PC-9 (cell line): ENCODE data around the gene RBFOX2. TPM values are rescaled to one million over a fixed set of nuclear protein-coding genes. Genes with fewer than 3 reads are reported as not detected.

Experiments
- BruUV-seq: library from RNA; stranded (reverse); fragments of 400-500 nt; replicated peaks from 2 replicates; lab custom pipeline; 2021; lab: Mats Ljungman, UMichigan
- CTCF ChIA-PET: fragments of 300-600 bp; sonication (Branson Sonifier 250); formaldehyde crosslinking; loops from one replicate; lab custom pipeline; 2022; ENCODE audit warnings: antibody characterized with exemption; lab: Charles Lee
- POLR2A ChIA-PET: fragments of 300-600 bp; sonication (Branson Sonifier 250); formaldehyde crosslinking; loops from one replicate; lab custom pipeline; 2022; ENCODE audit warnings: antibody characterized with exemption; ENCODE audit not compliant: unreplicated experiment; lab: Charles Lee
- DNase-seq, 2 experiments: peaks; one replicate each; pipeline versions ENCODE4 v3.0.0 to v3.0.0-alpha.2; 2015 to 2022; ENCODE audit warnings: mixed read lengths in 1 of 2
- H2AFZ ChIP-seq: fragments of 200-600 bp; sonication (generic); 2 replicates; pipeline ENCODE4 v1.8.1; 2017; ENCODE audit warnings: antibody characterized with exemption
- H3F3A ChIP-seq: fragments of 200-600 bp; sonication (generic); 2 replicates; pipeline ENCODE4 v1.8.1; 2017; ENCODE audit warnings: antibody characterized with exemption, mild to moderate bottlenecking, low read depth; ENCODE audit not compliant: insufficient read depth
- H3K27ac ChIP-seq: fragments of 200-600 bp; sonication (generic); 2 replicates; pipeline ENCODE4 v1.6.1; 2016; ENCODE audit warnings: mixed run types
- H3K27me3 ChIP-seq: fragments of 200-600 bp; sonication (generic); 2 replicates; pipeline ENCODE4 v1.6.1; 2016; ENCODE audit warnings: low read depth, mixed run types; ENCODE audit not compliant: insufficient read depth
- H3K36me3 ChIP-seq: fragments of 200-600 bp; sonication (generic); 2 replicates; pipeline ENCODE4 v1.6.1; 2016; ENCODE audit warnings: low read depth, mixed run types
- H3K4me1 ChIP-seq: fragments of 200-600 bp; sonication (generic); replicated peaks from 2 replicates; pipeline ENCODE4 v1.6.1; 2016; ENCODE audit warnings: mixed run types; ENCODE audit not compliant: insufficient read depth
- H3K4me2 ChIP-seq: fragments of 200-600 bp; sonication (generic); 2 replicates; pipeline ENCODE4 v1.6.1; 2017; ENCODE audit warnings: mixed run types
- H3K4me3 ChIP-seq: fragments of 200-600 bp; sonication (generic); 2 replicates; pipeline ENCODE4 v1.6.1; 2016; ENCODE audit warnings: mixed run types
- H3K79me2 ChIP-seq: fragments of 200-600 bp; sonication (generic); 2 replicates; pipeline ENCODE4 v1.6.1; 2017; ENCODE audit warnings: low read depth, mixed run types
- H3K9me2 ChIP-seq: fragments of 200-600 bp; sonication (generic); 2 replicates; pipeline ENCODE4 v1.8.1; 2017; ENCODE audit warnings: mild to moderate bottlenecking; ENCODE audit not compliant: insufficient read depth
- H3K9me3 ChIP-seq: fragments of 200-600 bp; sonication (generic); 2 replicates; pipeline ENCODE4 v1.8.1; 2016; ENCODE audit warnings: low read depth; ENCODE audit not compliant: insufficient read depth
- H4K20me1 ChIP-seq: fragments of 200-600 bp; sonication (generic); 2 replicates; pipeline ENCODE4 v1.8.1; 2017; ENCODE audit not compliant: insufficient read depth
- CTCF ChIP-seq: fragments of 200-600 bp; sonication (generic); conservative IDR thresholded peaks from 2 replicates; pipeline ENCODE4 v1.6.1; 2017; ENCODE audit warnings: mixed run types, antibody characterized with exemption, mild to moderate bottlenecking, moderate library complexity
- EZH2 ChIP-seq: fragments of 200-600 bp; sonication (generic); IDR thresholded peaks from 2 replicates; pipeline ENCODE4 v1.8.0; 2017; ENCODE audit warnings: antibody characterized with exemption, low read depth
- intact Hi-C: fragments of 100-400 bp; cut with micrococcal nuclease; formaldehyde crosslinking; loops from one replicate; pipeline ENCODE4 v1.10.0; 2022; ENCODE audit not compliant: unreplicated experiment
- total RNA-seq: library from RNA; stranded (reverse); gene quantifications from 2 replicates; pipeline ENCODE4 v1.2.3, GENCODE V29; 2021

RBFOX2 gene
- total RNA-seq, 1 experiment from 2014 or later = 109 TPM

- Histone ChIP-seq H3K27me3 (no peaks in the 10 kb centered on the region), H3K4me1 (no peaks in the 10 kb centered on the region), H3K79me2 (peaks cover 81% of the 10 kb centered on the region), H3K9me2 (no peaks in the 10 kb centered on the region), H3K27ac (no peak overlapping the region), H4K20me1 (peaks cover 59% of the 10 kb centered on the region), H3K9me3 (no peaks in the 10 kb centered on the region), H3K4me2 (no peak overlapping the region), H3F3A (peaks cover 19% of the 10 kb centered on the region), H3K4me3 (no peak overlapping the region), H2AFZ (no peak overlapping the region), H3K36me3 (peaks cover 13% of the 10 kb centered on the region; the same call in 1 of the 2 replicates)
- no TSS peak for BruUV-seq
- intact Hi-C loops = no loop called here
- ChIA-PET CTCF (no interaction called here), POLR2A (no interaction called here)
- TF ChIP-seq CTCF (no peak), EZH2 (no peak)
- DNase-seq = no peak
These were observed 71.0 kb downstream of the RBFOX2 start for GRCh38 chr22:35957589-35957988.

GRCh38 chr22:35956850-35957249 lies 71.8 kb downstream of the RBFOX2 start:
- CTCF ChIA-PET = no interaction called here
- BruUV-seq = no TSS peak
- Histone ChIP-seq H3K79me2 (peaks cover 75% of the 10 kb centered on the region), H3K4me3 (no peak overlapping the region), H3F3A (peaks cover 19% of the 10 kb centered on the region), H3K27ac (no peak overlapping the region), H3K9me2 (no peaks in the 10 kb centered on the region), H3K4me2 (no peak overlapping the region), H4K20me1 (peaks cover 55% of the 10 kb centered on the region), H3K36me3 (peaks cover 13% of the 10 kb centered on the region; the same call in 1 of the 2 replicates), H3K9me3 (no peaks in the 10 kb centered on the region), H2AFZ (no peak overlapping the region), H3K27me3 (no peaks in the 10 kb centered on the region), H3K4me1 (no peaks in the 10 kb centered on the region)
- POLR2A ChIA-PET = interaction anchor here (0.6 kb wide), 1 partner anchor 72 kb away, joined by 3 read pairs; the partner anchor contains the start of gene RBFOX2
- no peak for DNase-seq
- intact Hi-C loops = no loop called here
- TF ChIP-seq CTCF (no peak), EZH2 (no peak)

- ChIA-PET POLR2A (no interaction called here), CTCF (no interaction called here)
- no peak overlapping the region for H2AFZ ChIP-seq
- no peaks in the 10 kb centered on the region for H3K4me1 ChIP-seq
- peaks cover 13% of the 10 kb centered on the region; the same call in 1 of the 2 replicates for H3K36me3 ChIP-seq
- no peak overlapping the region for H3K4me3 ChIP-seq
- no peaks in the 10 kb centered on the region for H3K9me3 ChIP-seq
- H3K27ac ChIP-seq = no peak overlapping the region
- TF ChIP-seq EZH2 (no peak), CTCF (no peak)
- H3F3A ChIP-seq = peaks cover 19% of the 10 kb centered on the region
- no TSS peak for BruUV-seq
- no peaks in the 10 kb centered on the region for H3K27me3 ChIP-seq
- H3K9me2 ChIP-seq = no peaks in the 10 kb centered on the region
- no peak overlapping the region for H3K4me2 ChIP-seq
- peaks cover 66% of the 10 kb centered on the region for H3K79me2 ChIP-seq
- intact Hi-C loops = no loop called here
- no peak for DNase-seq
- H4K20me1 ChIP-seq = peaks cover 49% of the 10 kb centered on the region
These were observed 73.1 kb downstream of the RBFOX2 start for GRCh38 chr22:35955546-35955945.
